ENCODE measurements around the gene ADCY4.

GRCh38 chr14:24351517-24351916 is 16.6 kb upstream of the ADCY4 start:
- TF ChIP-seq CTCF (conservative IDR thresholded peaks at IDR 0.05; ENCODE audit: low read length), result 0 out of 2 replicates have a peak, but pooled peaks have one; percentile 25
- TF ChIP-seq EZH2phosphoT487 (IDR thresholded peaks at IDR 0.05; ENCODE audit: borderline replicate concordance, low read depth, low read length), result no peak
